Measurements from ENCODE around the gene DKK1. TPM values are rescaled to one million over a fixed set of nuclear protein-coding genes. Genes with fewer than 3 reads are reported as not detected.

DKK1 gene
- polyA plus RNA-seq, 2 of the 4 experiments (the other 2 are of a cell fraction): 117 to 375 TPM

DNA sequence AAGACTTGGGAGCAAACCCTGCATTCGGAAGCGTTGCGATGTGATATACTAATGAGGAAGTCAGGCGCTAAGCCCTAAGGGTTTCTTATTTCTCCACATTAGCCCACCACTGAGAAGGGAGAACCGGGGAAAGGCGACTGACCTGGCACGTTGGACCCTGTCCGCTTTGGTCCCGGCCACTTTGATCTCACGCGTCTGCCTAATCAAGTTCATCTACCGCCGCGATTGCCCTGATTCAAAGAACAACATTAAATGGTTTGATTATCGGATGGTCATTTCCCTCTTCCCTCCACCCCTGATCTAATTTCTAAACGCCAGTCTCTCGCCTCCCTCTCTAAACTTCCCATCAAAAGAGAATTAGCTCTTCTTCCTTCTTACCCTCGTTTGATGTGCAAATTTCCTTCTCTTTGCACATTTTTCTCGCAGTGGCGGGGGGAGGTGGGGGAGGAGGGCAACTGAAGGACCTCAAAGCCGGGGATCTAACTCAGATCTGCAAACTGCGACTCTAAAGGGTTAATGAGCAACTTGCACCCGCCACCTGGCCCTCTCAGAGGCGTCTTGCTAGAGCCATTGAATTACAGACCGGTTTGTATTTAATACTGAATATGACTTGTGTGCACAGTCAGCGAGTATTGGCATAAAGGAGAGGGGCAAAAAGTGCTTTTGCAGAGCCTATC, 687 bp upstream of the DKK1 start:
- no peak for FAIRE-seq
- ATAC-seq: peak; percentile 19 to 36; a peak in 5 of 6 replicates

DNA sequence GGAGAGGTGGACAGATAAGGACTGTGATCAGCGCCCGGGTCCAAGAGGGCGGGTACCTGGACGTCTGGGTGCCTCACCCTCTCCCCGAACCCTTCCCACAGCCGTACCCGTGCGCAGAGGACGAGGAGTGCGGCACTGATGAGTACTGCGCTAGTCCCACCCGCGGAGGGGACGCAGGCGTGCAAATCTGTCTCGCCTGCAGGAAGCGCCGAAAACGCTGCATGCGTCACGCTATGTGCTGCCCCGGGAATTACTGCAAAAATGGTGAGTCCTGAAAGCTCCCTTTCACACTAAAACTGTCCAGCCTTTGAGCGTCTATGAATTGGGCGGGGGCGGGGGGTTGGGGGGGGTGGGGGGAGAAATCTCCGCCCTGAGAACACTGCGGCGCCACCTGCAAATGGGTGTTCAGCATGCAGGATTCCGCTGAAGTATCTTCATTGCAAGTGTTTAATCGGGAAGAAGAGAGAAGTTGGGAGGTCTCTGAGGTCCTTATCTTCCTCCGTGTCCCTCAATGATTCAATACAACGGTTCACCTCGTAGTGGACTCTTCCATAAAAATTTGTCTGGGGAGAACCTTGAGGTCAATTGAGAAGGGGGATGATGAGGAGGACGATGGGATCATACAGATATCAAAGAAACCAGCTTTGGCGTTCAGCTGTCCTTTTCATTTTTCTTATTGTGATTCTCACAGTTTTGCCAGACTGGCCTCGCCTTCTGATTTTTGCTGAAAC, 906 bp downstream of the DKK1 start:
- ATAC-seq (peak; percentile 35 to 46), FAIRE-seq (no peak), DNase-seq (ENCODE audit: low read depth in 1 of 2, low spot score in 1 of 2) (peak; percentile 13 to 60)
- ChIA-PET POLR2A (interaction anchor here (0.6 to 3.6 kb wide), 8 partner anchors 138 to 252 kb away, joined by 3 to 44 read pairs (median 4); no protein-coding TSS in a partner anchor), CTCF (interaction anchor here (1.0 to 12.2 kb wide), 15 partner anchors 10 to 466 kb away, joined by 3 to 385 read pairs (median 5); no protein-coding TSS in a partner anchor)
- Histone ChIP-seq H3K4me1 (peaks cover 39% of the 10 kb centered on the region), H3K4me2 (peak overlapping the region; percentile 72), H3K27ac (peak overlapping the region; percentile 89 to 94), H3K9me3 (peaks cover 3% of the 10 kb centered on the region; the same call in 2 of the 3 replicates), H3K4me3 (peak overlapping the region; percentile 83)
- under 1% methylated on average over 15 of the region's 36 CpGs for WGBS (ENCODE audit: missing lambda C conversion rate)
- TF ChIP-seq, protein P1, sequence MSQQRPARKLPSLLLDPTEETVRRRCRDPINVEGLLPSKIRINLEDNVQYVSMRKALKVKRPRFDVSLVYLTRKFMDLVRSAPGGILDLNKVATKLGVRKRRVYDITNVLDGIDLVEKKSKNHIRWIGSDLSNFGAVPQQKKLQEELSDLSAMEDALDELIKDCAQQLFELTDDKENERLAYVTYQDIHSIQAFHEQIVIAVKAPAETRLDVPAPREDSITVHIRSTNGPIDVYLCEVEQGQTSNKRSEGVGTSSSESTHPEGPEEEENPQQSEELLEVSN (IDR thresholded peaks at IDR 0.05; ENCODE audit: borderline replicate concordance, low read depth): 0 out of 2 replicates have a peak, but pooled peaks have one; percentile 13
- TF ChIP-seq RAD21 (conservative IDR thresholded peaks at IDR 0.05 in 1 of 2, IDR thresholded peaks at IDR 0.05 in 1 of 2): no peak
- TF ChIP-seq JUN (IDR thresholded peaks at IDR 0.05): peak in 1 of 2 experiments; percentile 36; a peak in 1 of 5 replicates
- no peak for TF ChIP-seq EP300 (IDR thresholded peaks at IDR 0.05)
- TF ChIP-seq POLR2A (IDR thresholded peaks at IDR 0.05; ENCODE audit: low read length): peak; percentile 63
- TF ChIP-seq MAFK (IDR thresholded peaks at IDR 0.05; ENCODE audit: partially characterized antibody): no peak

More for the DNA sequence above, 687 bp upstream of the DKK1 start:
- ChIA-PET POLR2A (interaction anchor here (1.0 to 3.6 kb wide), 8 partner anchors 130 to 254 kb away, joined by 3 to 44 read pairs (median 5); no protein-coding TSS in a partner anchor), CTCF (interaction anchor here (0.8 to 12.2 kb wide), 22 partner anchors 8 to 415 kb away, joined by 3 to 385 read pairs (median 5); no protein-coding TSS in a partner anchor)
- no peaks in the 10 kb centered on the region for H3K9me3 ChIP-seq
- peak overlapping the region; percentile 83 for H3K4me3 ChIP-seq
- peak overlapping the region; percentile 89 to 94 for H3K27ac ChIP-seq
- DNase-seq (ENCODE audit: low read depth in 1 of 2, low spot score in 1 of 2): peak; percentile 39 to 50
- TF ChIP-seq HDAC2 (IDR thresholded peaks at IDR 0.05) (0 out of 2 replicates have a peak, but pooled peaks have one; percentile 58), CBX2 (IDR thresholded peaks at IDR 0.05; ENCODE audit: borderline replicate concordance, low read depth) (no peak), BHLHE40 (IDR thresholded peaks at IDR 0.05; ENCODE audit: low read depth, low read length) (no peak), RAD21 (conservative IDR thresholded peaks at IDR 0.05 in 1 of 2, IDR thresholded peaks at IDR 0.05 in 1 of 2) (no peak), EHMT2 (IDR thresholded peaks at IDR 0.05; ENCODE audit: low read depth) (no peak), MAFK (IDR thresholded peaks at IDR 0.05; ENCODE audit: partially characterized antibody) (peak; percentile 84)
- TF ChIP-seq, protein P2, sequence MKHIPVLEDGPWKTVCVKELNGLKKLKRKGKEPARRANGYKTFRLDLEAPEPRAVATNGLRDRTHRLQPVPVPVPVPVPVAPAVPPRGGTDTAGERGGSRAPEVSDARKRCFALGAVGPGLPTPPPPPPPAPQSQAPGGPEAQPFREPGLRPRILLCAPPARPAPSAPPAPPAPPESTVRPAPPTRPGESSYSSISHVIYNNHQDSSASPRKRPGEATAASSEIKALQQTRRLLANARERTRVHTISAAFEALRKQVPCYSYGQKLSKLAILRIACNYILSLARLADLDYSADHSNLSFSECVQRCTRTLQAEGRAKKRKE (CRISPR knock-in tag; IDR thresholded peaks at IDR 0.05; ENCODE audit: low read depth): no peak
- H3K4me1 ChIP-seq: peaks cover 37% of the 10 kb centered on the region
- 2% methylated on average over 26 of the region's 26 CpGs for WGBS (ENCODE audit: missing lambda C conversion rate)
- peak overlapping the region; percentile 72 for H3K4me2 ChIP-seq

DNA sequence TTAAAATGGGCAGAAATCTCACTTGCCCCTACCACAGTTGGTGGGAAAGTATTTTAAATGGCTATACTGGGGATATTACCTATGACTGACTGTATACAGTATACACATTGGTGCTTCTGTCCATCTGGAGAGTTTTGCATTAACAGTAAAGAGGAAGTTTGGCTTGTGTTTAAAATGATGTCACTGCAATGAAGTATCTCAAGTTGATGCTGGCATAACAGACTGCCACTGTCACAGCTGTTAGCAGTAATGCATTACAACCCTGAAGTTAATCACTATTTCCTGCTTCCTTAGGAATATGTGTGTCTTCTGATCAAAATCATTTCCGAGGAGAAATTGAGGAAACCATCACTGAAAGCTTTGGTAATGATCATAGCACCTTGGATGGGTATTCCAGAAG, 1.9 kb downstream of the DKK1 start:
- Histone ChIP-seq H3K4me2 (peak overlapping the region; percentile 72), H3K4me1 (peaks cover 45% of the 10 kb centered on the region), H3K9me3 (peaks cover 9% of the 10 kb centered on the region; the same call in 2 of the 3 replicates), H3K27ac (peak overlapping the region; percentile 89 to 94), H3K4me3 (peak overlapping the region; percentile 83)
- ChIA-PET POLR2A (interaction anchor here (3.6 kb wide), 1 partner anchor 172 kb away, joined by 44 read pairs; no protein-coding TSS in a partner anchor), CTCF (interaction anchor here (1.3 to 12.2 kb wide), 8 partner anchors 13 to 465 kb away, joined by 5 to 385 read pairs (median 6); no protein-coding TSS in a partner anchor)
- DNase-seq (ENCODE audit: low read depth in 1 of 2, low spot score in 1 of 2): peak in 1 of 2 experiments; percentile 20
- no peak for FAIRE-seq
- TF ChIP-seq, protein P3, sequence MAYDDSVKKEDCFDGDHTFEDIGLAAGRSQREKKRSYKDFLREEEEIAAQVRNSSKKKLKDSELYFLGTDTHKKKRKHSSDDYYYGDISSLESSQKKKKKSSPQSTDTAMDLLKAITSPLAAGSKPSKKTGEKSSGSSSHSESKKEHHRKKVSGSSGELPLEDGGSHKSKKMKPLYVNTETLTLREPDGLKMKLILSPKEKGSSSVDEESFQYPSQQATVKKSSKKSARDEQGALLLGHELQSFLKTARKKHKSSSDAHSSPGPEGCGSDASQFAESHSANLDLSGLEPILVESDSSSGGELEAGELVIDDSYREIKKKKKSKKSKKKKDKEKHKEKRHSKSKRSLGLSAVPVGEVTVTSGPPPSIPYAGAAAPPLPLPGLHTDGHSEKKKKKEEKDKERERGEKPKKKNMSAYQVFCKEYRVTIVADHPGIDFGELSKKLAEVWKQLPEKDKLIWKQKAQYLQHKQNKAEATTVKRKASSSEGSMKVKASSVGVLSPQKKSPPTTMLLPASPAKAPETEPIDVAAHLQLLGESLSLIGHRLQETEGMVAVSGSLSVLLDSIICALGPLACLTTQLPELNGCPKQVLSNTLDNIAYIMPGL (CRISPR knock-in tag; IDR thresholded peaks at IDR 0.05; ENCODE audit: borderline replicate concordance): no peak
- TF ChIP-seq, protein P4, sequence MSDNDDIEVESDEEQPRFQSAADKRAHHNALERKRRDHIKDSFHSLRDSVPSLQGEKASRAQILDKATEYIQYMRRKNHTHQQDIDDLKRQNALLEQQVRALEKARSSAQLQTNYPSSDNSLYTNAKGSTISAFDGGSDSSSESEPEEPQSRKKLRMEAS (IDR thresholded peaks at IDR 0.05): peak; percentile 42; the same call in 1 of the 2 replicates
- TF ChIP-seq, protein P5, sequence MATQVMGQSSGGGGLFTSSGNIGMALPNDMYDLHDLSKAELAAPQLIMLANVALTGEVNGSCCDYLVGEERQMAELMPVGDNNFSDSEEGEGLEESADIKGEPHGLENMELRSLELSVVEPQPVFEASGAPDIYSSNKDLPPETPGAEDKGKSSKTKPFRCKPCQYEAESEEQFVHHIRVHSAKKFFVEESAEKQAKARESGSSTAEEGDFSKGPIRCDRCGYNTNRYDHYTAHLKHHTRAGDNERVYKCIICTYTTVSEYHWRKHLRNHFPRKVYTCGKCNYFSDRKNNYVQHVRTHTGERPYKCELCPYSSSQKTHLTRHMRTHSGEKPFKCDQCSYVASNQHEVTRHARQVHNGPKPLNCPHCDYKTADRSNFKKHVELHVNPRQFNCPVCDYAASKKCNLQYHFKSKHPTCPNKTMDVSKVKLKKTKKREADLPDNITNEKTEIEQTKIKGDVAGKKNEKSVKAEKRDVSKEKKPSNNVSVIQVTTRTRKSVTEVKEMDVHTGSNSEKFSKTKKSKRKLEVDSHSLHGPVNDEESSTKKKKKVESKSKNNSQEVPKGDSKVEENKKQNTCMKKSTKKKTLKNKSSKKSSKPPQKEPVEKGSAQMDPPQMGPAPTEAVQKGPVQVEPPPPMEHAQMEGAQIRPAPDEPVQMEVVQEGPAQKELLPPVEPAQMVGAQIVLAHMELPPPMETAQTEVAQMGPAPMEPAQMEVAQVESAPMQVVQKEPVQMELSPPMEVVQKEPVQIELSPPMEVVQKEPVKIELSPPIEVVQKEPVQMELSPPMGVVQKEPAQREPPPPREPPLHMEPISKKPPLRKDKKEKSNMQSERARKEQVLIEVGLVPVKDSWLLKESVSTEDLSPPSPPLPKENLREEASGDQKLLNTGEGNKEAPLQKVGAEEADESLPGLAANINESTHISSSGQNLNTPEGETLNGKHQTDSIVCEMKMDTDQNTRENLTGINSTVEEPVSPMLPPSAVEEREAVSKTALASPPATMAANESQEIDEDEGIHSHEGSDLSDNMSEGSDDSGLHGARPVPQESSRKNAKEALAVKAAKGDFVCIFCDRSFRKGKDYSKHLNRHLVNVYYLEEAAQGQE (IDR thresholded peaks at IDR 0.05): no peak
- 0 out of 2 replicates have a peak, but pooled peaks have one; percentile 19 for TF ChIP-seq GATA3 (IDR thresholded peaks at IDR 0.05; ENCODE audit: borderline replicate concordance)
- 0% methylated on average over 1 of the region's 1 CpG for WGBS (ENCODE audit: missing lambda C conversion rate)
- no peak for ATAC-seq

Measured in A549 (cell line).